Astrocyte of the spinal cord (primary cell): Measurements from ENCODE around the gene NPC1L1.

Experiments
- DNase-seq: peaks from one replicate; pipeline ENCODE4 v3.0.0; 2011; ENCODE audit warnings: low read depth, low spot score
- H3K4me3 ChIP-seq: 2 replicates; pipeline ENCODE4 v1.5.1; 2011; ENCODE audit warnings: low read depth, mild to moderate bottlenecking, low read length, moderate library complexity
- CTCF ChIP-seq: IDR thresholded peaks from 2 replicates; pipeline ENCODE4 v1.5.1; 2012; ENCODE audit warnings: low read depth, mild to moderate bottlenecking, low read length, inconsistent platforms
- in situ Hi-C: cut with HindIII; loops from 2 replicates; pipeline ENCODE4 v1.10.0; 2017; ENCODE audit warnings: low sequenced_read_pairs

The NPC1L1 gene

DNA sequence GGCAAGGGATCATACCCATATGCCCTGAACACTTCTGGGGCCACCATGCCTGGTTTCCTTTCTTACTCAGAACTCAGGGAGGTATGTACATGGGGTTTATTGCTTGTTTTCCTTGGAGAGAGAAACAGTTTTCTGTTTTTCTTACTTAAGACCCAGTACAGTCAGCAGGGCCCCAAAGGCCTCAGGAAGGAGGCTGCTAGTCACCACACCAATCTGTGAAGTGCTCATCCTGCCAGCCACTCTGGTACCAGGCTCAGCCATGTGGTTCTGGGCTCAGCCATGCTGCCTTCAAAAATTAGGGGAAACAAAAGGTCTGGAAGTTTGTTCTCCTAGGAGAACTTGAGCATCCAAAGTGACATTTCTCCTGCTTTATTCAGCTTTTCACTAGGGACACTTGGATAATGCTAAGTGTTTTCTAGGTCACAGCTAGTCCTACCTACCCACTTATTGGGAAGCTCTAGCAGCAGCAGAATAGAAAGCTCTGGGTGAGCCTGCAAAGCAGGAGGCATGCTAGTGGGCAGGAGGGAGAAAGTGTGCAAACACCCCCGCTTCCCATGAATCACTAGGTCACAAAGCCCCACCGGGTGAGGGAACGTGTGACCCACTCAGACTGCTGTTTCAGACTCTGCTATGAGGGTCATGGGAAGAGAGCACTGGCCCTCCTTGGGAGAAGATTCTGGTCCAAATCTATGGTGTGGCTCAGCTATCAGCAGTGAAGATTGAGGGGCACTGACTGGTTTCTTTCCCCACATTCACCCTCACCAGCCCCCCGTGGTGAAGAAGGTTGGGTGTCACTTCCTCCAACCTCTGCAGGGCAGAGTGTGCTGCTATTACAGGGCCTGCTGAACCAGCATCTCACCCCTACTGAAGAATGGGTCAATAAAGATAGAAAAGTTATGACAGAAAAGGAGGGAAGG lies 74.6 kb downstream of the NPC1L1 start:
- no peak overlapping the region for H3K4me3 ChIP-seq
- in situ Hi-C loops = no loop called here
- no peak for TF ChIP-seq CTCF
- DNase-seq = peak; percentile 80

DNA sequence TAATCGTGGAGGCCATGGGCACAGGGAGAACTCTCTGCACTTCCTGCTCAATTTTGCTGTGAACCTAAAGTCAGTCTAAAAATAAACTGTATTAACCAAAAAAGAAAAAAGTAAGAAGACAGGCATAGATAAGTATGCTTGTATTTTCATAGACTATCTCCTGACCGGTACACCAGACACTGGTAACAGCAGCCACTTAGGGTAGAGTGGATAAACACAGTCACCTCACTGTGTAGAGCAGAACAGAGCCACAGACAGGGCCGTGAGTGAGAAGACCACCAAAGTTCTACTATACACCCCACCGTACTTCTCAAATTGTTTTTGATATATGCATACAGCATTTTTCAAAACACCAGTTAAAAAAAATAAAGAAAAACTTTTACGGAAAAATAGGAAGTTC lies 75.6 kb downstream of the NPC1L1 start:
- in situ Hi-C loops = no loop called here
- no peak for TF ChIP-seq CTCF
- no peak overlapping the region for H3K4me3 ChIP-seq
- DNase-seq = no peak

DNA sequence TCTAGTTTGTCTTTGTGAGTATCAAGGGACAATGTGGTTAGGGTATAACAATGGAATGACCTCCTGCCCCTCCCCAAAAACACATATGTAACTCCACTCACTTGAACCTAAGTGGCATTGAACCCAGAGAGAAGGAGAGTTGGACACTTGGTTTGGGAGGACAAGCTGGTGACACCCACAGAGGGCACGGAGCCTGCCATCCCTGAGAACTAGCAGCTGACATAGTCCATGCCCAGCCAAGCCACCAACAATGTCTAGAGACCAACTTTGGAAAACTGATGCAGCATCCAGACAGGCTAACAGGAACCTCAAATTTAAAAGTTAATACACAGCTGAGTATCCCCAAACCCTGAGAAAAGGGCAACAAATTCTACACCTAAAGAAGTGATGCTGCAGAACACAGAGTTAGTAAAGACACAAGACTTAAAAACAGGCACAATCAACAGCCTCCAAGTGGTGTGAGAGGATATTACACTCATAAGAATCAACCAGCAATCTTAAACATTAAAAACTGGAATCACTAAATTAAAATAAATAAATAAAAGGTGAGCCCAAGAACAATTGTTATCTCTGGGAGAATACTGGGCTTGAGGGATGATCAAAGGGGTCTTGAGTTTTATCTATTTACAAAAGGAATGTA lies 77.8 kb downstream of the NPC1L1 start:
- DNase-seq = peak; percentile 16
- in situ Hi-C loops = no loop called here
- H3K4me3 ChIP-seq = no peak overlapping the region
- TF ChIP-seq CTCF = peak; percentile 33
